Left renal cortex interstitium (tissue), 4 donors: ENCODE results near the gene FBXL17. TPM values are rescaled to one million over a fixed set of nuclear protein-coding genes. Genes with fewer than 3 reads are reported as not detected.

Experiments used
- DNase-seq, 4 donors: peaks; one replicate each; pipeline ENCODE4 v3.0.0-alpha.2; 2013; ENCODE audit warnings: low read depth in 4 of 4, low spot score in 2 of 4, missing footprints in 1 of 4
- polyA plus RNA-seq, 4 donors: library from polyadenylated mRNA; unstranded; fragments of 120-200 nt; gene quantifications; one replicate each; pipeline ENCODE4 v1.2.1, GENCODE V29; 2013; ENCODE audit not compliant: insufficient read length in 4 of 4

The FBXL17 gene
- polyA plus RNA-seq, 4 donors, result 23.0 to 32.8 (median 30.3) TPM

- DNase-seq, result no peak
These were observed 505.6 kb downstream of the FBXL17 start for GRCh38 chr5:107876261-107876660.

- no peak for DNase-seq
These were observed 506.1 kb downstream of the FBXL17 start for GRCh38 chr5:107875833-107876232.

GRCh38 chr5:107874795-107875194, 507.1 kb downstream of the FBXL17 start:
- DNase-seq, result no peak

- DNase-seq, result no peak
These were observed 508.0 kb downstream of the FBXL17 start for GRCh38 chr5:107873877-107874276.

- no peak for DNase-seq
These were observed 510.9 kb downstream of the FBXL17 start for GRCh38 chr5:107871023-107871422.

- no peak for DNase-seq
These were observed 512.3 kb downstream of the FBXL17 start for GRCh38 chr5:107869438-107870115.

- DNase-seq, result no peak
These were observed 513.1 kb downstream of the FBXL17 start for GRCh38 chr5:107868650-107869409.

GRCh38 chr5:107867266-107867665, 514.6 kb downstream of the FBXL17 start:
- no peak for DNase-seq

- DNase-seq, result no peak
These were observed 517.1 kb downstream of the FBXL17 start for GRCh38 chr5:107864793-107865192.

GRCh38 chr5:107863125-107863524, 518.8 kb downstream of the FBXL17 start:
- DNase-seq, result no peak

GRCh38 chr5:107861565-107861964, 520.3 kb downstream of the FBXL17 start:
- DNase-seq, result no peak

GRCh38 chr5:107860044-107860443, 521.9 kb downstream of the FBXL17 start:
- DNase-seq, result no peak

GRCh38 chr5:107858788-107859187, 523.1 kb downstream of the FBXL17 start:
- no peak for DNase-seq

GRCh38 chr5:107858324-107858723, 523.6 kb downstream of the FBXL17 start:
- no peak for DNase-seq

GRCh38 chr5:107857785-107858184, 524.1 kb downstream of the FBXL17 start:
- no peak for DNase-seq

- DNase-seq, result no peak
These were observed 526.7 kb downstream of the FBXL17 start for GRCh38 chr5:107855171-107855570.

- DNase-seq, result no peak
These were observed 528.2 kb downstream of the FBXL17 start for GRCh38 chr5:107853696-107854095.

- DNase-seq, result no peak
These were observed 528.9 kb downstream of the FBXL17 start for GRCh38 chr5:107853031-107853430.

GRCh38 chr5:107849118-107849517, 532.8 kb downstream of the FBXL17 start:
- no peak for DNase-seq

GRCh38 chr5:107840592-107840991, 541.3 kb downstream of the FBXL17 start:
- no peak for DNase-seq

- no peak for DNase-seq
These were observed 541.7 kb downstream of the FBXL17 start for GRCh38 chr5:107840161-107840560.

GRCh38 chr5:107835096-107835495, 546.8 kb downstream of the FBXL17 start:
- DNase-seq, result no peak
